Epidermal melanocyte (primary cell): ENCODE measurements around the gene ACYP1.

Experiments used
- DNase-seq: peaks from one replicate; pipeline ENCODE4 v3.0.0; 2011; ENCODE audit warnings: low spot score; ENCODE audit not compliant: insufficient read length

Gene ACYP1

DNA sequence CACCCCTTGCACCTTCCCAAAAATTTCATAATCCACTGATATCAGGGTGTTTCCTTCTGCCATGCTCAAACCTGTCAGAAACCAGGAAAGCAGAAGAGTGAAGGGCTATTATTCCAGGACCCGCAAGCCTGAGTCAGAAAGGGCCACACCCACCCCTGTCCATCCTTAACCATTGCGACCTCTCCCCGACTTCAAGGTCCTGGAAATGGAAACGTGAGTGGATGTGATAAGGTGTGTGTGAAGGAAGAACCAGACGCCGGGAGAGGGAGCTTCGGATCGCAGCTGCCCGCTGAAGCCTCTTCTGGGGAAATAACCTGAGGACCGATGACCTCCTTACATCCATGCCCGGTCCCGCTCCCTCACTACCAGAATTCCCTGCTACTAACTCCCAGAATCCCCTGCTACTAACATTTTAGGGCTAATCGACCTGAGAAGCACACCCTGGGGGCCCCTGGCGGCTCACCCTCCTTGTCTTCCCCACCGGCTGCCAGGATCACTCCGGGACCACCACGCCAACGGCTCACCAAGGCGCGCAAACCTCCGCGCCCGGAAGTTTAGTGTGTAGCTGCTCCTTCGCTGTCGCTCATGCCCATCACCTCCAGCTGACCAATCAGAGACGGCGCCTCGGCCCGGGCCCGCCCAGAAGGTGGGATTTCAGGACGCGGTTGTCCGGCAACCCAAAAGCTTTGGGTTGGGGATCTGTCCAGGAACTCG, at the start of gene ACYP1:
ACYP1 (minus strand) TSS at position 534 of the 714 bp plus-strand sequence; CDS start at position 63, 471 bp downstream.
- peak; percentile 61 for DNase-seq

DNA sequence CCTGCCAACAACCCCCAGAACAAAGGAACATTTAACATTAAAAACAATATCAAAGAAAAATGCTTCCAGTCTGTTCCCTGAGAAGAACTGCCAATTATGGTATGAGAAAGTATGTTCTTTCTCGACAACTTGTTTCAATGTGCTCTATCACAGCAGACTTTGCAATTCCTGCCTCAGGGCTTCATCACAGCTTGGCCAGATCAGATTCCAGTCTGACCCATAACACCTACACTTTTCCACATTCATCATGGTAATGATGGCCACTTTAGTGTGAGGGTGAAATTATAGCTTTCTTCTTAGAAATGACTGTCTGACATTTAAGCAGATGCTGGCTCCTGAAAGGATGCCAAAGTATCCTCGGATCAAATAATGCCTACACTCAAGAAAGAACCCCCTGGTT, 46.1 kb upstream of the ACYP1 start:
- DNase-seq = no peak

DNA sequence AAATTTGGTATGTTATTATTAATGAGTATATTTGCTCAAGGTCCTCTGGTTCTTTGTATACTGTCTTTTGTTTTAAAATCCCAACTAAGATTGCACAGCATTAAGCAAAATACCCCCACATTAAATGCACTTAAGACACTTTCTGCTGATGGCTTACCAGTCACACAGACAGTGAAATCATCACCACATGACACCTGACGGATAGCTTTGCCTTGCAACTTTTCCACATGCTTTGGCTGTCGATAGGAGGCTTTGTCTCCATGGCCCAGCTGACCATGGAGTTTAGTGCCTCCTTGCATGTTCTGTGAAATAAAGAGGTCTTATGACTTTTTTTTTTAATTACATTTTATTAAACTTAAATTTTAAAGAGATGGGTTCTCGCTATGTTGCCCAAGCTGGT, 43.4 kb upstream of the ACYP1 start:
- DNase-seq = no peak

DNA sequence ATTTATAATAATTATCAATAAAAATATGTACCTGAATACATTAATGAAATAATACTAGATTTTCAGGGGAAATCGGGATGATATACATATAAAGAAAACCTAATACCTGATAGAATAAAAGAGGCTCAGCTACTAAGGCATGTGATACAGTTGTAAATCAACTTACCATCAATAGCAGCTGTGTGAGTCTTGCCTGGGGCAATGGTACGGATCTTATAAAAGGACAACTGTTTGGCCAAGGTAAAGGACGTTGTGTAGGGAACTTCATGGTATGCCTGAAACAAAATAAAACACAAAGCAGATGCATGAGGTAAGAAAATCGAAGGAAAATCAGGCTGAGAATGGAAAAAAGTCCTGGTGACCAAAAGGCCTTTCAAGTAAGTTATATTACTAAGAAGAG, 37.7 kb upstream of the ACYP1 start:
- DNase-seq = no peak

DNA sequence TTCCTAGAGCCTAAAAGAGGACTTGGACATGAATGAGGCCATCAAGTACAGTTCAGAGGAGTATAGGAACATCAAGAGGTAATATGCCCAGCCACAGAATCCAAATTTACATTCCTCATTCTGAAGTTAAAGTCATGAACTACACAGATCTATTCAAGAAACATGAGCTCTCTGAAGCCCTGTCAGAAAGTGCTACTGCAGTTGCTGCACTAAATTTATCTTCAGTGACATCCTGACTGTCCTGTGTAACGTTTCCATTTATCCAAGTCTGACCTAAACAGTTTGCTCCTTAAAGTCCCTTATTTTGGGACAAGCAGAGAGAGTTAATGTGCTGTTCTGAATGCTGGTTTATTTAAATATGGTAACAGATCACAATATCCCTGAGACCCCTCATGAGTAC, 34.9 kb upstream of the ACYP1 start:
- DNase-seq = no peak

DNA sequence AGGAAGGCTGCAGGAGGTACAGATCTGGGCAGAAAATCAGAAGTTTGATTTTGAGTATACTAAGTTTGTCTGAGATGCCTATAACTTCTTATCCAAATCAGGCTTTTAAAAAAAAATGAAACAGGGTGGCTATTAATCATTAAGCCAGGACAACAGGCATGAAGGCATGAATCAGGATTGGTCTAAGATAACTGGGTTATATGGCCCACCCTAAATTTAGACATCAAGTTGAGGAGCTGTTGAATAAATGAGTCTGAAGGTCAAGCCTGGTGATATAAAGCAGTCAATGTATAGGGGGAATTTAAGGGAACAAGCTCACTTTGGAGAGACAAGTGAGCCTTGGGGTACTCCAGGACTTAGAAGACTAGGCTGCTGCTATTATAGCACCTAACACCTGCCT, 34.4 kb upstream of the ACYP1 start:
- DNase-seq = no peak

DNA sequence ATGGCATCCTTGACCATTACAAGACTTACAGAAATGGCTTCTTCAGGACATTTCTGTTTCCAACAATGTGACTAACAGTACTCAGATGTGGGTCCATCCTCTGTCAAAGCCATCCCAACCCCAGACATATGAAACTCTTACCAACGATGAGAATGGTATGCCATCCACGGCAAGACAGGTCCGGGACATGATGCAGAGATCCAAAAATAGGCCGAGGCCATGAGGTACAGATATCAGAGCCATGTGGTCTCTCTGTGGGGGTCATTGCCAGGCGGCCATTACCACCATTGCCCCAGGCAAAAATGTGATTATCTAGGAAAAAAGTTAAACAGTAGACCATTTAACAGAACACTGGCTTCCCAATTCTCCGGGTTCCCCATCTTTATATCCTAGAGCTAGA, 33.1 kb upstream of the ACYP1 start:
- no peak for DNase-seq

DNA sequence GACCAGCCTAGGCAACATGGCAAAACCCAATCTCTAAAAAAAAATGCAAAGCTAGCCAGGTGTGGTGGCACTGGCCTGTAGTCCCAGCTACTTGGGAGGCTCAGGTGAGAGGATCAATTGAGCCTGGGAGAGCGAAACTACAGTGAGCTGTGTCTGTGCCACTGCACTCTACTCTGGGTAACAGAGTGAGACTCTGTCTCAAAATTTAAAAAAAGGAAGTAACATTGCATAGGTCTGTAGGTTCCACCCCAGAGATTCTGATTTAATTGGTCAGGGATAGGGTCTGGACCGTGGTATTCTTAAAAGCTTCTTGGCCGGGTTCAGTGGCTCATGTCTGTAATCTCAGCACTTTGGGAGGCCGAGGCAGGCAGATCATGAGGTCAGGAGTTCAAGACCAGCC, 31.9 kb upstream of the ACYP1 start:
- DNase-seq = no peak

DNA sequence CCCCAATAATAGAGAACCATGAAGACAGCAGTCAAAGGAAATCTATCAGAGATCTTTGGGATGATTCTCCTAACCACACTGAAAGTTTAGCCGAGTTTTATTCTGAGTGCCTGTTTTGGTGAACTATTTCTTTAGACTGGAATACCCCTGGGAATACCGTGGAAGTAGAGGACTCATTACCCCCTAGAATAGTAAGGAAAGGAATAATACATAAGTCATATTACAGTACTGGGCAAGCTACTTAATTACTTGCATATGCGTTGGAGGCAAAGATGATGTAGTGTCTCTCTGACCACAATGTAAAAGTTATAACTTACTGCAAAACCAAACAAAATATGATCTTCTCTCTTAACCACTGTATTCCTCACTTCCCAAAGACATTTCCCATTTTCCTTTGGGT, 31.1 kb upstream of the ACYP1 start:
- DNase-seq = no peak

DNA sequence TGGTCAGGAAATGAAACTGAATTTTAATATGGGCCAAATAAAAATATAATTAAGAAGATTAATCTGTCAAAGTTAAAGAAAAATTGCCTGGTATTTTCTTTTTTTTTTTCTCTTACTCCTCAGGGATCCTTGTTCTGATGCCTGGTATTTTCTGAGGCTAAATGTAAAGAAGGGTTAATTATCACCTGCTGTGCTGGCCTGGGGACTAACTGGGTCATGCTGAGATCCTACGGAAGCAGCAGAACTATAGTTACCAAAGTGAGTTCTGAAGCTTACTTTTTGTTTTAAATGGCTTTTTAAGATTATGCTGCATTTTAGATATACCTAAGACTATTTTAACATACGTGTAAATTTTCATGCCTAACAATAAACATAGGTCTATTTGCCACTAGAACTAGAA, 28.9 kb upstream of the ACYP1 start:
- DNase-seq = no peak

DNA sequence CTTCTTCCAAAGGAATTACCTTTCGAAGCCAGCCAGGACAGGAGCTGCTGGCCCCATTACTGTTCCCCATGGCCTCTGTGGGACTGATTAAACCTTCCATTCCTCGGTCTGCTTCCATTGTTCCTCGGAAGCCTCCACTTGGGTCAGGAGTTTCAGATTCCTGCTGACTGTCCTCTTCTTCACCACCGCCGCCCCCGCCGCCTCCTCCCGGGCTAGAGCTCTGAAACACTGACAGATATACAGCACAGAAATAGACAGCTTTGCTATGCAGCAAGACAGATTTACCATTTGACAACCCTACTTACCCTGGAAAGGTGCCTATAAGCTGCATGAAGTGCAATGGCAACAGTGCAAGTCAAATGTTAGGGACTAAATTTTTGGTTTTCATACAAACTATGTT, 27.4 kb upstream of the ACYP1 start:
- no peak for DNase-seq

DNA sequence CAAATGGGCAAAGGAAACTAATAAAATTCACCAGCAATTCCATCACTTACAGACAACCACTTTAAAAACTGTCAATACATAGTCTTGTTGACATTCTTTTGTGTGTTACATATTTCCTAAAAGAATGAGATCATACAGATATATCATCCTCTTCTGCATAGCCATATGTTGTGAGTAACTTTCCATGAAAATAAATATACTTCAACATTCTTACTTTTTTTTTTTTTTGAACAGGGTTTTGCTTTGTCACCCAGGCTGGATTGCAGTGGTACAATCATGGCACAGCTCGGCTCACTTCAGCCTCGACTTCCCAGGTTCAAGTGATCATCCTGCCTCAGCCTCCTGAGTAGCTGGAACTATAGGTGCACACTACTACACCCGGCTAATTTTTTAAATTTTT, 26.5 kb upstream of the ACYP1 start:
- DNase-seq = no peak

DNA sequence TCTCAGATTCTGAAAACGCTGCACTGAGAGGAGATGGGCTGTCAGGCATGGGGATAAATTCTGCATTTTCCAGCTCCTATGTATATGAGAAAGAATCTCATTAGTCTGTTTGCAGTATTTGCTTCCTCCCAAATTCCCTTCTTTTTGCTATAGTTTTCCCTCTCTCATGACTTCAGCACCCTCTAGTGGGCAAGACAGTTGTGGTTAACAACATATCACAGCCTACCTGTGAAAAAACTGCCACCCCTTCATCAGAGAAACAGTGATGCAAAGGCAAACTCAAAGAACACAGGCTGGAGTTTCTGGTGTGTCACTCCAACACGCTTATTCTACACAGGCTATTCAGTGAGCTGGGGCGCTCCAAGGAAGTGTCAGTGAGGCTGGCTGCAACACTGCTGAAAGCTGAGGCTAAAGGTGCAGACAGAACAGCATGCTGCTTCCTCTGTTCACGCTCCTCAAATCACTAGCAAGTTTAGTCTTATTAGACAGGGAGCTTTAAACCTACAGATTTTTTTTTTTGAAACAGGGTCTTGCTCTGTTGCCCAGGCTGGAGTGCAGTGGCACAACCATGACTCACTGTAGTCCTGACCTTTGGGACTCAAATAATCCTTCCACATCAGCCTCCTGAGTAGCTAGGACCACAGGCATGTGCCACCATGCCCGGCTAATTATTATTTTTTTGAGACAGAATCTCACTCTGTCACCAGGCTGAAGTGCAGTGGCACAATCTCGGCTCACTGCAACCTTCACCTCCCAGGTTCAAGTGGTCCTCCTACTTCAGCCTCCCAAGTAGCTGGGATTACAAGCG, 24.9 kb upstream of the ACYP1 start:
- DNase-seq = no peak

DNA sequence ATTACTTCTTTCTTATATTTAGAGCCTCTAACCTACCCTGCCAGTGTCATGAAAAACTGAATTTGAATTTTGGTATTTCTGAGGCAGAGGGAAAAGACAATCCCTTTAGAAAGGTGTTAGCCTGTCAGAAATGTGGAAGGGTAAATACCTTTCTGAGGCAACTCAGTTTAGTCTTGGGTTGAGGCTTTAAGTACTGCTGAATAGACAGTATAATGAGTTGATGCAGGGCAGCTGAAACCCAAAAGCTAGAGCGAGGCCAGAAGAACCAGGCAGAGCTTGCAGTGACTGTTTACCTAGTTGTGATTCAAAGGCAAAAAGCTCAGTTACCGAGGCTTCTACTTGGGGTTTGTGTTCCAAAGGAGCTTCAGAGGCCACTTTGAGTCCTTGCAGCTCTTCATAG, 24.3 kb upstream of the ACYP1 start:
- no peak for DNase-seq

DNA sequence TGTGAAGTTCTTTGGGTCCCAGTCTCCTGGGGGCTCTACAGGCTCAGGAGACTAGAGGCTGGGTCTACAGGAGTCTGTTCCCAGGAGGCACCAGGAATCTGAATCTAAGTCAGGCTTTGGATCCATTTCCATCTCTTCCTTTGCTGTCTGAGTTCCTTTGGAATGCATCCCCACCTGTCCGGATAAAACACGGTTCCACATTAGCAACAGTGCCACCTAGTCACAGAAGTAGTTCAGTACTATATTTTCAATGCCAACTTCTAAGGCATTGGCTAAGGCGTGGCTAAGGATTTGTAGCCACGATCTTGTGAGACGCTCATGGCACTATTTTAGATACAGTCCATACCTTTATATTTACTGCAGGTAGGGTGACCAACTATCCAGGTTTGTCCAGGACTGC, 20.7 kb upstream of the ACYP1 start:
- DNase-seq = no peak

DNA sequence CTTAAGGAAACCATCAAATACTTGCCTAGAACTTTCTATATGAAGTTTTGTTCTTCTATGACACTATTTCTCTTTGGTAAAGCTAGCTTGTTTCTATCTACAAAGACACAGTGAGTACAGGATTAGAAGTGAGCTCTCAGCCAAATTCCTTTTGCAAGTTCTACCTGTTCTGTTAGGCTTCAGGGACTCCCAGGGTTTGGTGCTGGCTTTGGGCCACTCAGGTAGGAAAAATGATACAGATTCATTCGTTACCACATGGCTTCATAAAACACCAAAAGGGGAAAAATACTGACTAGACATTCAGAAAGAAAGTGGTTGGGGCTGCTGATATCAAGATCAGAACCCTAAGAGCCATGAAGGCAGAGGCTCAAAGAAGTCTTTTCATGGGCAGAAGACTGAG, 19.4 kb upstream of the ACYP1 start:
- no peak for DNase-seq

DNA sequence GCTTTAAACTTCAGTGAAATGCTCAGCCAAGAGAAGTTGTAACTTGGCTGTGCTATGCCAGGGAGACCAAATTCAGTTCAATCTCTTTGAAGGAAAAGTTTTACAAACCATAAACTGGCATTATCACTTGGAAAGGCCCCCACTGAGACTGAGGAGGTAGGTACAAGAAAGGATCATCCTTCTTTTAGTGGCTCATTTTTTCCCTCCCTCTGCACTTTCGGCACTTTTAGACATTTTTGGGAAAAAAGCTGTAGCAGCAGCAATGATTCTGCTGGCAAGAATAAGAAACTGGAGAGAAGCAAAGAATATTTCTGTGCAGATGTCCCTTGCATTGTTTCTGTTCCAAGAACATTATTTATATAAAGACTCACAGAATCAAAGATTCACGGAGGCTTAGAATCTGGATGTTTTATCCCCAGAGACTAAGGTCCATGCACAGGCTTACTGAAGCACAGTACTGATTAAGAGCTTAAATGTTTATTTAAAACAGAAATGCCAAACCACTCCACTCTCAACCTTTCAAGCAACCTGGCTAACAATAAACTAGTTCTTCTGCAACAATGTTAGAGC, 17.9 kb upstream of the ACYP1 start:
- DNase-seq = no peak

DNA sequence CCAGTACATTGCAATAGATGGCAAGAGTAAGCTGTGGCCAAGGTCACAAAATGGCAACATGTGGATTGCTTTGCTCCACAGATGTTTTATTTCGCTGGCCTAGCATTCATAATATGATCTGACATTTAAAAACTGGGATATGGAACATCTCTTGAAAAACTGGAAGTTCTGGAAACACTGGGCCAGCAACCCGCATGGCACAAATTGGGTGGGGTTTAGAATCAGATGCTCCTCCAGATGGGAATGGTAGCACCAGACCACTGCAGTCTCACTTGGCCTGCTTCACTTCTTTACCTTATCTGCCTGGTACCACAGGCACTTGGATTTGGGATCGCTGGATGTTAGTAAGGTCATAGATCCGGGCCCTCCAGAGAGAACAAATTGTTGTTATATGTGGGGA, 15.7 kb upstream of the ACYP1 start:
- DNase-seq = no peak

DNA sequence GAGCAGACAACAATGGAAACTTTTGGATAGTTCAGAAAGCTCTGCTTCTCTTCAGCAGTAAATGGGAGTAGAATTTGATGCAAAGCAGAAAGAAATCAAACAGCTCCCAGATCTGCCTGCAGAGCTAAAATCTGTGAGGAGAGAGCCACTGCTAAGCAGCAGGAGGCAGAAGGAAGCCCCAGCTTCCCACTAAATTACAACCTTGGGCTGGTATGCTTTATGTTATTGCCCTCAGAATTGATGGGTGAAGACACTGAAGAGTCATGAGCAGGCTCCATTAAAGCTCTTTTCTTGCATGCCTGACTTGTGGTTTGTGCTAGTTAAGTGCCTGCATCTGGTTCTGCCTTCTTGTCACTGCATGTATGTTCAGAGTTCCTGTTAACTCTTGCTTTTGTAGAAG, 14.0 kb upstream of the ACYP1 start:
- peak; percentile 33 for DNase-seq

DNA sequence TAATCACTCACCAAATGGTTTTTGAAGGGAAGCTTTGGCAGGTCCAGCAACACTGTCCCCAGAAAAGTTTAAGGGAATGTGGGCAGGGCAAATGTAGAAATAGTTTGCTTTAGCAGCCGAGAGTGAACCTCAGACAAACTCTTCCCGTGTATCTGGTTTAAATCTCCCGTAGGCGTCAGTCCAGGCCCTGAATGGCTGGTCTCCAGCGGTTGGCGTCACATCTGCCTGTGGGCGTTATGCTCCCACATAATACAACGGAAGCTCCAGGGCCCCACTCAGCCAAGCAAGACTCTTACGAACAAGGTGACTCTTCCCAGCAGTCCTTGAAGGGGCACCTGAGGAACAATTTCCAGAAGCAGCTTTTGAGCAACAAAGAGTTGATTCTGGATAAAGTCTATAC, 6.6 kb upstream of the ACYP1 start:
- no peak for DNase-seq

DNA sequence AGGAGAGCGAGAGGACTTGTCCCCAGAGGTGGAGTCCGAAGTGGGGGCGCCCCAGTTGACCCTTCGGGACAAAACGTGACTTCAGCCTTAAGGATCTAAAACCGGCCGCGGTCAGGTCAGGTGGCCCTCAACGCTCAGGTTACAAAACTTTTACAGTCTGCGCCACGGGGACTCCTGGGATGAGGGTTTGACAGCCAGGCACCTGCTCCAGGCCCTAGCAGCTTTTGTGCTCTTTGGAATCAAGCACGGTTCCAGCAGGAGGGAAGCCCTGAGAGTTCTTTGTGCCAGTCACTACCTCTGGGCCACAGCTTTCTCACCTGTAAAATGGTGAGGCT, 6.0 kb upstream of the ACYP1 start:
- no peak for DNase-seq

DNA sequence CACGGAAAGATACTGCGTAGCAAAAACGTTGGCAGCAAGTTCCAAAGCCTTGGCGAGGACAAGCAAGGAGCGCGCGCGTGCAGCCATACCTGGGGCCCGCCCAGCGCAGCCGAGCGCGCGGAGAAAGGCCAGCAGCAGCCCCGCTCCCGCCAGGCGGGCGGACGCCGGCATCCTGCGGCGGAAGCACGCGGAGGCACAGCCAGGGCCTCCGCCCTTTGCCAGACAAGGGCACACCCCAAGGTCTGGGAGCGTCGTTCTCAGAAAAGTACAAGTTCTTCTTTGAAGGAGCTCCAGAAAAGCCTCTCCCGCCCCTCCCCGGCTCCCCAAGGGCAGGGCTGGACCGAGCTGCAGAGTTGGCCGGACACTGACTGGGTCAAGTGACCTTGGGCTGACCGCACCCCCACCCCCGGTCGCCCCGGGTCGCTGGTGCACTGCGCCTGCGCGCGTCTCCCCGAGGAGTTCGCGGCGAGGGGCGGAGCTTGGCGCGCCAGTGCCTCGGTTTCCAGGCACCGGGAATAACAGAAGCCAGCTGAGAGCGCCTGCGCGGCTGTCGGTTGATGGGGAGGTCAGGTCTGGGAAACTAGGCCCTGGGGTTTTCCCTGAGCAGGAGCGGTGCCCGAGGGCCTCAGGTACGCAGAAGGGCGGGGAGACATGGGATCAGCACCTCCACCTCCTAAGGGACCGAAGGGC, 5.4 kb upstream of the ACYP1 start, which contains the start of gene ZC2HC1C:
ZC2HC1C (plus strand) TSS at position 521 of the 690 bp plus-strand sequence. CDS start 933 bp downstream, outside the sequence.
- peak; percentile 83 for DNase-seq
